SJCRH30 (cell line): ENCODE data around the gene ITGA1. TPM values are rescaled to one million over a fixed set of nuclear protein-coding genes. Genes with fewer than 3 reads are reported as not detected.
"Not testable (repeated sequence)": the region's sequence is repeated elsewhere in the genome, so short reads cannot be mapped to it uniquely, and the experiment has no call there.

Experiments used
- DNase-seq, 2 experiments: peaks; one replicate each; pipeline ENCODE4 v3.0.0-alpha.2; 2015 to 2020
- H3K27ac ChIP-seq: fragments of 250-450 bp; sonication (Bioruptor Pico); 2 replicates; pipeline ENCODE4 v1.5.1; 2020; ENCODE audit warnings: mild to moderate bottlenecking, moderate library complexity
- H3K27me3 ChIP-seq: fragments of 250-450 bp; sonication (Bioruptor Pico); 2 replicates; pipeline ENCODE4 v1.5.1; 2020; ENCODE audit warnings: mild to moderate bottlenecking, moderate library complexity
- H3K36me3 ChIP-seq: fragments of 250-450 bp; sonication (Bioruptor Pico); 2 replicates; pipeline ENCODE4 v1.5.1; 2020; ENCODE audit warnings: mild to moderate bottlenecking, moderate library complexity
- H3K4me1 ChIP-seq: fragments of 250-450 bp; sonication (Bioruptor Pico); 2 replicates; pipeline ENCODE4 v1.5.1; 2020; ENCODE audit warnings: mild to moderate bottlenecking, moderate library complexity
- H3K4me3 ChIP-seq: fragments of 250-450 bp; sonication (Bioruptor Pico); 2 replicates; pipeline ENCODE4 v1.5.1; 2020; ENCODE audit warnings: mild to moderate bottlenecking, moderate library complexity
- H3K9me3 ChIP-seq: fragments of 250-450 bp; sonication (Bioruptor Pico); replicated peaks from 2 replicates; pipeline ENCODE4 v1.5.1; 2020; ENCODE audit warnings: mild to moderate bottlenecking, moderate library complexity
- total RNA-seq: library from RNA; depleted of rRNA; stranded (reverse); fragments of >200 nt; shearing (Covaris generic); gene quantifications from 2 replicates; pipeline ENCODE4 v1.2.3, GENCODE V29; 2014

ITGA1 gene
- total RNA-seq, 1 experiment from 2014 or later = 9.9 TPM

GRCh38 chr5:52840277-52841050 lies 52.7 kb downstream of the ITGA1 start:
- peak overlapping the region; percentile 90 for H3K27ac ChIP-seq
- peaks cover 28% of the 10 kb centered on the region for H3K4me1 ChIP-seq
- peak; percentile 88 to 94 for DNase-seq
- H3K4me3 ChIP-seq = peak overlapping the region; percentile 47
- no peaks in the 10 kb centered on the region for H3K36me3 ChIP-seq
- H3K27me3 ChIP-seq = no peaks in the 10 kb centered on the region
- H3K9me3 ChIP-seq = no peaks in the 10 kb centered on the region

DNA sequence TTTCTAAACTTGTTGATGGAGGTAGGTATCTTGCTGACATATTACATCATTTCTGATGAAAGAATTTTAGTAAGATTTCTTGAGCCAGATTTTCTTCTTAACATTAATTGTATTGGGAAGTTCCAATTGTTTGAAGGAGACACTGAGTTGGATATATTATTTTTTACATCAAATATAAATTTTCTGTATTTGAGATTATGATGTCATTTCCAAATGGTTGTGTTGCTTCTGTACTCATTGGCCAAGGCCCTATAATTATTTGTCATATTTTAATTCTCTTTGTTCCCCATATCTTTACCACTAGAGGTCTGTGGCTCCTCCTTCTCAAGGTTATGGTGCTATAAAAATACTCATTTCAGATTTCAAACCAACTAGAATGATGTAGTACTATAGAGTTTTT lies 53.4 kb downstream of the ITGA1 start:
- Histone ChIP-seq H3K4me3 (no peak overlapping the region), H3K9me3 (no peaks in the 10 kb centered on the region), H3K4me1 (peaks cover 28% of the 10 kb centered on the region), H3K27me3 (no peaks in the 10 kb centered on the region), H3K27ac (peak overlapping the region; percentile 90), H3K36me3 (no peaks in the 10 kb centered on the region)
- no peak for DNase-seq

GRCh38 chr5:52842111-52842510 lies 54.4 kb downstream of the ITGA1 start:
- Histone ChIP-seq H3K9me3 (no peaks in the 10 kb centered on the region), H3K4me3 (no peak overlapping the region), H3K27ac (no peak overlapping the region), H3K4me1 (peaks cover 33% of the 10 kb centered on the region), H3K27me3 (no peaks in the 10 kb centered on the region), H3K36me3 (no peaks in the 10 kb centered on the region)
- no peak for DNase-seq

- Histone ChIP-seq H3K4me1 (peaks cover 20% of the 10 kb centered on the region), H3K9me3 (no peaks in the 10 kb centered on the region; the same call in 1 of the 2 replicates), H3K27me3 (no peaks in the 10 kb centered on the region), H3K36me3 (no peaks in the 10 kb centered on the region), H3K4me3 (no peak overlapping the region), H3K27ac (no peak overlapping the region)
- no peak for DNase-seq
These were observed 57.2 kb downstream of the ITGA1 start for GRCh38 chr5:52844885-52845284.

- Histone ChIP-seq H3K4me1 (peaks cover 13% of the 10 kb centered on the region), H3K9me3 (no peaks in the 10 kb centered on the region; the same call in 1 of the 2 replicates), H3K4me3 (no peak overlapping the region), H3K27ac (no peak overlapping the region), H3K27me3 (no peaks in the 10 kb centered on the region), H3K36me3 (no peaks in the 10 kb centered on the region)
- no peak for DNase-seq
These were observed 58.6 kb downstream of the ITGA1 start for GRCh38 chr5:52846182-52846842.

- not testable (repeated sequence) for DNase-seq, H3K9me3 ChIP-seq, H3K27ac ChIP-seq, H3K4me3 ChIP-seq, H3K36me3 ChIP-seq, H3K27me3 ChIP-seq
- peaks cover 10% of the 10 kb centered on the region for H3K4me1 ChIP-seq
These were observed 61.0 kb downstream of the ITGA1 start for GRCh38 chr5:52848688-52849087.

DNA sequence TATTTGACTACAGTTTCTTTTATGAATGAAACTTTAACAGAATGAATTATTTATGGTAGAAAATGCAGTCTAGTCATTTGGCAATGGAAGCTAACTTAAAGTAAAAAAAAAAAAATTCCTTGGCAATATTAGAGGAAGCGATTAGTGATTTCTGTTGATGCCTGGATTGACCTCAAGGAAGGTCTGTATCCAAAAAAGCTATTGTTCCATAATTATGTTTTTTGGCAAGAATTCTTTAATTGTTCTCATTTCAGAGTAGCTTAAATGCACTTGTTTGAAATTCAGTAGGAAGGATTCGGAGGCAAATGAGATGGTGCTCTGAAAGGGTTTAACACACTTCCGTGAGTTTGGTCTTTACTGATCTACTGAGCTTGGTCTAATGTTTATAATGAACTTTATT lies 61.8 kb downstream of the ITGA1 start:
- H3K4me3 ChIP-seq = no peak overlapping the region
- H3K9me3 ChIP-seq = no peaks in the 10 kb centered on the region; the same call in 1 of the 2 replicates
- H3K27me3 ChIP-seq = no peaks in the 10 kb centered on the region
- H3K36me3 ChIP-seq = no peaks in the 10 kb centered on the region
- H3K27ac ChIP-seq = no peak overlapping the region
- H3K4me1 ChIP-seq = peaks cover 10% of the 10 kb centered on the region
- DNase-seq = no peak

- Histone ChIP-seq H3K9me3 (no peaks in the 10 kb centered on the region; the same call in 1 of the 2 replicates), H3K4me3 (no peak overlapping the region), H3K27ac (no peak overlapping the region), H3K4me1 (no peaks in the 10 kb centered on the region; the same call in 1 of the 2 replicates), H3K36me3 (no peaks in the 10 kb centered on the region), H3K27me3 (no peaks in the 10 kb centered on the region)
- DNase-seq = no peak
These were observed 65.9 kb downstream of the ITGA1 start for GRCh38 chr5:52853650-52854049.

GRCh38 chr5:52854301-52854700 lies 66.6 kb downstream of the ITGA1 start:
- no peaks in the 10 kb centered on the region for H3K9me3 ChIP-seq
- H3K4me1 ChIP-seq = no peaks in the 10 kb centered on the region; the same call in 1 of the 2 replicates
- no peak overlapping the region for H3K4me3 ChIP-seq
- H3K27me3 ChIP-seq = no peaks in the 10 kb centered on the region
- no peaks in the 10 kb centered on the region for H3K36me3 ChIP-seq
- H3K27ac ChIP-seq = no peak overlapping the region
- DNase-seq = no peak

DNA sequence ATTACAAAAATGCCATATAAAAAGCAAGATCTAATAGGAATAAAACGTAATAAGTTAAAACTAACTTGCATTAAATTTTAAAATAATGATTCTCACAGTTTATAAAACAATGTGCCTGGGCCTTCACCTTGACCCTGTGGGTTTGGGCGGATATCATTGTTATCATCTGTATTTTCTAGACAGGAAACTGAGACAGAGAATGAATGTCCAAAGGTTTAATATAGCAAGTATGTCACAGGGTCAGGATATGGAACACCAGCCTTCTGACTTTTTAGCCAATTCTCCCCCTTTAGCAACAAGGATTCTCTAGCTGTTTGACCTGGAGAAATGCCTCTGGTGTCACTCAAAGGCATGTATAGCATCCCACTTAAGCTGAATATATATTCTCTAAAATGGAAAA lies 67.2 kb downstream of the ITGA1 start:
- Histone ChIP-seq H3K4me1 (peaks cover 2% of the 10 kb centered on the region; the same call in 1 of the 2 replicates), H3K9me3 (no peaks in the 10 kb centered on the region), H3K36me3 (no peaks in the 10 kb centered on the region), H3K27ac (no peak overlapping the region), H3K27me3 (no peaks in the 10 kb centered on the region), H3K4me3 (no peak overlapping the region)
- DNase-seq = no peak

DNA sequence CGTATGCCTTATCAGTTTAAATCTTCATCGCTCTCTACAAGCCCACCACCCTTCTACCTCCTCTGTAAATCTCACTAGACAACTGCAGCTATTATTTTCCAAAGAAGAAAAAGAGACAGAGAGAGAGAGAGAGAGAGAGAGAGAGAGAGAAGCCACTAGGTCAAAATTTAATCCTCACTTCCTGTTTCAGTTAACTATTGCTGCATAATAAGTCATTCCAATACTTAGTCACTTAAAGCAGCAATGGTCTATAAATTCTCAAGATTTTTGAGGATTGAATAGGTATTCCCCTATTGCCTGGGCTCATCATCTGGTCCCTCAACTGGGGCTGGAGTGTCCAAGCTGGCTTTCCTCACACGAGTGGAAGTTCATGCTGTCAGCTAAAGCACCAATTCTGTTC lies 68.8 kb downstream of the ITGA1 start:
- H3K9me3 ChIP-seq = no peaks in the 10 kb centered on the region
- H3K4me1 ChIP-seq = peaks cover 4% of the 10 kb centered on the region; the same call in 1 of the 2 replicates
- no peaks in the 10 kb centered on the region for H3K27me3 ChIP-seq
- no peaks in the 10 kb centered on the region for H3K36me3 ChIP-seq
- DNase-seq = no peak
- H3K4me3 ChIP-seq = no peak overlapping the region
- no peak overlapping the region for H3K27ac ChIP-seq

DNA sequence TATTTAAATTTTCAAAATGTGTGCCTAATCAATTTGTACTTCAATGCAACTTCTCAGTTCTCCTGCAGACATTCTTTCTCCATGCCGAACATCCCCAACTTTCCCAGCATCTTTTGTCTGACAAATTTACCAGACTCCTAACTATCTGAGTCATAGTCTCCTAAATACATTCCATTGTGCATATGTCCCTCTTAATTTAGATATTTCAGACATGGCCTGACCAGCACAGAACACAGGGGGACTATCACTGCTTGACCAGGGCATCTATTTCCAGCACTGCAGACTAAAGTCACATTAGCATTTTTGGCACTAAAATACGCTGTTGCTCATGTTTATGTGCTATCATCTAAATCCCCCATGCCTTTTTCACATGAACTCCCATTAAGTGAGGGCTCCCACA lies 71.9 kb downstream of the ITGA1 start:
- Histone ChIP-seq H3K27me3 (no peaks in the 10 kb centered on the region), H3K36me3 (no peaks in the 10 kb centered on the region), H3K27ac (peak overlapping the region; percentile 32), H3K4me3 (no peak overlapping the region), H3K4me1 (peaks cover 10% of the 10 kb centered on the region), H3K9me3 (no peaks in the 10 kb centered on the region)
- DNase-seq = peak in 1 of 2 experiments; percentile 22

DNA sequence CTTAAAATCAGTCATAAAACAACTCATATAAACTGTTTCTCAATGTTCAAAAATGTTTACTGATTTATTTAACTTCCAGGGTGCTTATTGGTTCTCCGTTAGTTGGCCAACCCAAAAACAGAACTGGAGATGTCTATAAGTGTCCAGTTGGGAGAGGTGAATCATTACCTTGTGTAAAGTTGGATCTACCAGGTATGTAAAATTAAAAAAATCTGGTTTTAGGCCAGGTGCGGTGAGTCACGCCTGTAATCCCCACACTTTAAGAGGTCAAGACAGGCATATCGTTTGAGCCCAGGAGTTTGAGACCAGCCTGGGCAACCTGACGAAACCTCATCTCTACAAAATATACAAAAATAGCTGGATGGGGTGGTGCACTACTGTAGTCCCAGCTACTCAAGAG lies 73.7 kb downstream of the ITGA1 start:
- Histone ChIP-seq H3K4me3 (no peak overlapping the region), H3K36me3 (no peaks in the 10 kb centered on the region), H3K27me3 (no peaks in the 10 kb centered on the region), H3K27ac (no peak overlapping the region), H3K9me3 (no peaks in the 10 kb centered on the region), H3K4me1 (peaks cover 26% of the 10 kb centered on the region)
- DNase-seq = no peak

DNA sequence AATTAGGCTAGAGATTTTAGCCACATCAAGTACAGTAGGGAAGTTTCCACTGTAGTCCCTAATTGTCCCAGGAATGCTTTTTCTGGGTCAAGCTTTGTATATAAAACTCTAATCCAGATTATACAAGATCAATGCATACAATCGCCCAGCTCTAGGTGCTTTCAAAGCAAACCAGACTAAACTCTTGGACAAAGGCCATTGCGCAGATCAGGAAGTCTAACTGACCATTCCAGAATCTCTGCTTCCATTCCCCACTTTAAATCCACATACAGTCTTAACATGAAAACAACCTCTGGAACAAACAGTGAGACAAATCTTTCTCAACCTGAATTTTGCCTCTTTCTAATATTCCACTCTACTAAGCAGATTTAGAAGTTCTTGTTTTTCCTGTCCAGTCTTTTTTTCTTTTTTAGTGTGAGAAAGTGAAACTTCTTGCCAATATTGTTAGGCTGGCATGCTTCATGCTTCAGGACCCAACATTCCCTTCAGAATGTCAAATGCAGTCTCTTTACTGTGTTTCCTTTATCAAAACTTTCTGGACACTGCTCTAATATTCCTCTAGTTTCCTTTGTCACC lies 76.1 kb downstream of the ITGA1 start:
- DNase-seq = no peak
- Histone ChIP-seq H3K27ac (no peak overlapping the region; the same call in 1 of the 2 replicates), H3K27me3 (no peaks in the 10 kb centered on the region), H3K4me3 (no peak overlapping the region), H3K9me3 (no peaks in the 10 kb centered on the region), H3K4me1 (peaks cover 38% of the 10 kb centered on the region), H3K36me3 (no peaks in the 10 kb centered on the region)

- H3K27ac ChIP-seq = no peak overlapping the region; the same call in 1 of the 2 replicates
- no peaks in the 10 kb centered on the region for H3K27me3 ChIP-seq
- no peak overlapping the region for H3K4me3 ChIP-seq
- no peaks in the 10 kb centered on the region for H3K36me3 ChIP-seq
- H3K4me1 ChIP-seq = peaks cover 38% of the 10 kb centered on the region
- H3K9me3 ChIP-seq = no peaks in the 10 kb centered on the region
- no peak for DNase-seq
These were observed 76.7 kb downstream of the ITGA1 start for GRCh38 chr5:52864371-52864770.
